ENCODE data around the gene KIF12.
"Not testable (repeated sequence)": the region's sequence is repeated elsewhere in the genome, so short reads cannot be mapped to it uniquely, and the experiment has no call there.

Gene KIF12

GRCh38 chr9:114098936-114099668 is at the start of gene KIF12:
TSS of gene KIF12 (minus strand) at chr9:114099292. CDS start at chr9:114099276, 16 bp downstream.
- no peak for DNase-seq

DNA sequence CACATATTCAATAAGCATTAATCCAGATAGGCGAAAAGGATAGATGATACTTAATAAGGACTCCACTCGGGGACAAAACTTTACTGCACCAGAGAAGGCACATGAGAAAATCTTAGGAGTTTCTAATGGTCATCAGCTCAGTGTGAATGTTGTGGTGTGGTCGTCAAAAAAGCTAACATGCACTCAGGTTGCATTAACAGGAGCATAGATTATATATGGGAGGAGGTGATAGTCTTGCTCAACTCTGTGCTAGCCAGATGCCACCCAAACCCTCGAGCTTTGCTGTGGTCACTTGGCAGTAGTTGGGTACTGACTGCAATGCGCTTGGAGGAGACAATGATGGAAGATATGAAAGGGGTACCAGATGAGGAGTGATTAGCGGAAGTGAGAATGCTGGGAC is 47.6 kb upstream of the KIF12 start:
- no peak for DNase-seq

GRCh38 chr9:114143234-114143633 is 44.1 kb upstream of the KIF12 start:
- no peak for DNase-seq

DNA sequence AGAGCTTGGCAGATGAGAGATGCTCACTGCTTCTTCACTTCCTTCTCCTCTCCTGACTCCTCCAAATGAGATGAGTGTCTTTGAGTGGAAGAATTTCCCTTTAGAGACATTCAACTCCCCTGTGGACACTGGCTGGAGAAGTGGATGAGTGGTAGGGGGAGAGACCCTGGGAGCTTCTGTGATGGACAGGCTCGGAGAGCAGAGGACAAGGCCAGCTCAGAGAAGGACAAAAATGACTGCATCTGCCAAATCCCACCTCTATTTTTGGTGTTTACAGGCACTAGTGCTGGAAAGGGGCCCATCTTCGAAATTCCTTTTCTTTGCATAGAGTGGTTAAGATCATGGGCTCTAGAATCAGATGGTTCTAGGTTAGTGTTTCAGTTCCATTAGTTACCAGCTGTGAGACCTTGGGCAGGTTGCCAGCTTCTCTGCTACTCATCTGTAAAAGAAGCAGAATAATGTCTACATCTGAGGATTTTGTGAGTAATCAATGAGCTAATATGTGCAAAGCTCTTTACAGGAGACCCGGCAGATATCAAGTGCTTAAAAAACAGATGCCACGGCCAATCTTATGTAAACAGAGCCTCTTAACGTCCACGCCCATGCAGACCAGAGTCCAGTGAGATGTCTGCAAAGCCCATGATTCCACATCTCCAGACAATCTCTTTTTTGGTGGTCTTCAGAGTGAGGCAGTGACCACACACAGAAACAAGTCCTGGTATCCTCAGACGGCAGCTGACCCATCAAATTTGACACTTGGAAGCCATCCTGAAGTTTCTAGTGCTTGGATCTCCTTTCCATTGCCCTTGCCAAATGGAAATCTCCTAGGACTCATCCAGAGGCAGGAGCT is 42.7 kb upstream of the KIF12 start:
- no peak for DNase-seq

GRCh38 chr9:114140850-114141249 is 41.8 kb upstream of the KIF12 start:
- no peak for DNase-seq

DNA sequence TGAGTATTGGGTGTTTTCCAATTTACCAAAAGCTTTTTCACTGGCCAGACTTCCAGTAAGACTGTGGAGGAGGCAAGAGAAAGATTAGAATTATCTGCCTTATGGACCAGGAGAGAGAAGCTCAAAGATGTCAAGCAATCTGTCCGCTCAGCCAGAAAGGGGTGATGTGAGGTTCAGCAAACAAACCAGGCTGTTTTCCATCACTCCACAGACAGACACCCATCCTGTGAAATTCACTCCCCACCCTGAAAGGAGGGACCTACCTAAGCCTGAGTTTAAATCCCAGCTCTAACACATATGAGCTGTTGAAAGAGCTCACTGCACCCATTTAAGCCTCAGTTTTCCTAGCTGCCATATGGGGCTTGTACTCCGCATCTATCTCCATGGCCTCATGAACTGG is 41.3 kb upstream of the KIF12 start:
- no peak for DNase-seq

- no peak for DNase-seq
Observed at GRCh38 chr9:114139071-114139470, 40.0 kb upstream of the KIF12 start.

- DNase-seq = no peak
Observed at GRCh38 chr9:114138552-114138971, 39.5 kb upstream of the KIF12 start.

DNA sequence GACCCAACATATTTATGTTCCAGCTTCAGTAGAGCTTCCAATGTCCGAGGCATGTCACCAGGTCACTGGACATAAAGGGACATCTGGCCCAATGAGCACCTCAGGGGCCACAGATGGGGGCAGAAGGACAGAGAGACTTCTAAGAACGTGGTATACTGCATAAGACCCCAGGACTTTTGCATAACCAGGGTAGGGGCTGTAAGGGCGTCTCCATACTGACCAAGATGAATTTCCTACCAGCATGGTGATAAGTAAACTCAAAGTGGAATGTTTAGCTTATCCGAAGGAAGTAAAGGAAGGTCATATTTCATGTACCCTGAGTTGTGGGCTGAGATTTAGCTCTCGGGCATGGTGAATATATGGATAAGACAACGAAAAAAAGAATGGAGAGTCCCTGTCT is 38.7 kb upstream of the KIF12 start:
- DNase-seq = no peak

DNA sequence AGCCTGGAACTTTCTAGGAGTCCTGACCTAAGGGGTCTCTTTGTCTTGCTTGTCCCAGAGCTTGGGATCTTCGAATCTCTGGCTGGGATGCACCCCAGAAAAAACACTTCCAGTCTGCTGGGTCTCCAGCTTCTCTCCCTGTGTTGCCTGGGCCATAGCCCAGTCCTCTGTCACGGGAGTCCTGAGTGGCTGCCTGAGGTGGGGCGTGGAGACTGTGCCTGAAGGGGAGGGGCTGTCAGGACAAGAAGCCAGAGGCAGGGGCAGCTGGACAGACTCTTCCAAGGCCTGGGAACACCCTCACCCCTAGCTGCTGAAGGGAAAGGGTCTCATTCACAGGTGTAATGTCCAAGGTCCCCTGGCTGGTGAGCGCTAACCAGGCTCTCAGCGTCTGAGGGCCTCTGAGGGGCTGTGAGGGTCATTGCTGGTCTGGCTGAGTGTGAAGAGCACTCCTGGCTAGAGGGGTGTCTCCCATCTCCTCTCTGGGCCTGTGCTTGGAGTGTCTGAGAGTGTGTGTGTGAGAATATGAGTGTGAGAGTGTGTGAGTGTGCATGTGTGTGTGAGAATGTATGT is 35.8 kb upstream of the KIF12 start:
- no peak for DNase-seq

DNA sequence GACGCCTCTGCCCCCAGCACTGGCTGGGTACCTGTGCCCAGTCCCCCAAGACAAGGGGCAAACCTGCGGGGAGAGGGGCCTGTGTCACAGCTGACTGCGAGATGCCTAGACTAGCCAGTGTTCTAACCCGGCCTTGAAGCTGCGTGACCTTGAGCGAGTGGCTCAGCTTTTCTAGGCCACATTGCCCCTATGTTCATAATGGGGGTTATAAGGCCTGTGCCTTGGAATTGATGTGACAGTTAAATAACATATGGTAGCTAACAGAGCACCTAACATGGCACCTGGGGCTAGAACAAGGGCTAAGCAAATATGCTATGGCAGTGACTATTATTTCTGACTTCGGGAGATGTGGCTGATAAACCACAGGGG is 33.4 kb upstream of the KIF12 start:
- no peak for DNase-seq

DNA sequence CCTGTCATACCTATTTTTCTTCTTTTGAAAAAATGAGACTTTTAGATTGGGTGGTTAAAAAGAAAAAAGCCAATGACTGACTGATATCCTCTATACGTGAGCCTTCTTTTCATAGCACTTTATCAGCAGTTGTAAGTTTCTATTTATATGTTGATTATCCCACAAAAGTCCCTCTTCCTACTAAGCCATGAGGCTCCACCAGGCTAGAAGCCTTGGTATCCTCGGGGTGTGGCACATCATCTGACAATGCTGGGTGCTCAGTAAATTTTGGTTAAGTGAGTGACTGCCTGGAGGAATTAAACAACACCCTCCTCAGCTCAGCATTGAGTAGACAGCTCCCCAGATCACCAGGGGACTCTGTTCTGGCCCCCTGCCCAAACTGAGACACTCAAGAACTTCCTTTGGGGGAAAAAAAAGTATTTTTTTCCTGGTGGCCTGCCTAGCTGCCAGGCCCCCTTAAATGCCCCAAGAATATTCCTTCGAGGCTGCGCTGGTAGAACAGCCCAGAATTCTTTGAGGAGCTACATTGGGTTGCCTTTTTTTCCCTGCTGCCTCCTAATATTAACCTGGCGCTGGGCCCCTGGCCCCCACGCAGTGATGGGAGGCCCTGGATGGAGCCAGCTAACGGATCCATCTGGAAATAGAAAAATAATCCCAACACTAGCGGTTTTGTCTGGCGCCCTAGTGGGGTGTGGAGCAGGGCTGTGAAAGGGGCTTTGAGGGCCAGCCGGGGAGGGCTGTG is 32.9 kb upstream of the KIF12 start:
- DNase-seq = no peak

GRCh38 chr9:114130624-114131277 is 31.7 kb upstream of the KIF12 start:
- DNase-seq = no peak

DNA sequence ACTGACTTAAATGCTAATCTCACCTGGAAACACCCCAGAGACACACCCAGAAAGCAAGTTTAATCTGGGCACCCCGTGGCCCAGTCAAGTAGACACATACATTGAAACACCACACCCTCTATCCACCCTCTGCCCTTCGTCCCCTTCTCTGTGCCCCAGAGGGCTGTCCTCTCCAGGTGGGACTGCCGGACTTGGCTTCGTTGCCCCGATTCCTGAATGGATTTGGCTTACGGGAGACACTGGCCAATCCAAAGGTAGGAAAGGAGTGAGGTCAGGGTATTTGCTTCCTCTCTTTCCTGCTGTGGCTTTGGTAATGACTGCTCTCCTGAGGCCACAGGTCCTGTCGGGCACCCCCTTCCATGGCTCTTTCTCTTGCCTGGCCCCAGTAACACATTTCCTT is 31.0 kb upstream of the KIF12 start:
- DNase-seq = no peak

GRCh38 chr9:114128759-114129158 is 29.7 kb upstream of the KIF12 start:
- not testable (repeated sequence) for DNase-seq

DNA sequence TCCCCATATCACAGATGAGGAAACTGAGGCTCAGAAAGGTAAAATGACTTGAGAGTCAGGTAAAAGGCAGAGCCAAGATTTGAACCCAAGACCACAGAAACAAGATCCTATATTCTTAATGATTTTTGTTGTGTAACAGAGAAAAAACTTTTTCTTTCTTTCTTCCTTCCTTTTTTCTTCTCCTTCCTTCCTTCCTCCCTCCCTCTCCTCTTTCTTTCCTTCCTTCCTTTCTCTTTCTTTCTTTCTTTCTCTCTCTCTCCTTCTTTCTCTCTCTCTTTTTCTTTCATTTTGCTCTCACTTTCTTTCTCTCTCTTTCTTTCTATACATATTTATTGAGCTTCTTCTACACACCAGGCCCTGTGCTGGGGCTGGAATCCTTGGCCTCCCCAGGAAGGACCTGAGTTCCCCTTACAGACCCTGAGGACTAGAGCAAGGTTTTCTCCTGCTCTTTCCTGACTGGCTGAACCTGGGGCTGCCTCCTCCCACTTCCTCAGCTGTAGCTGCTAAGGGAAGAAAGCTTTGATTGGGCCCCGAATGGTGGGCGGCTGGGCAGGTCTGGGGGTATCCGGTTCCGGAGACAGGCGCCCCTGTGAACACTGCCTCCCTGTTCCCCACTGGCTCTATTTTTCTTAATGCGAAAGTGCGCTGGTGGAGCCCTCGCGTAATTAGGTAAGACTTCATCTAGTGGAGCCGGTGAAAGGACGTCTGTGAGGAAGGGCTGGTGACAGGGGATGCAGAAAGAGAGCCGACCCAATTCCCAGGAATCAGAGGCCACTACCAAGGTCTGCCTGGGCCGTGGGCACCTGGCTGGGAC is 27.4 kb upstream of the KIF12 start:
- no peak for DNase-seq

- DNase-seq = no peak
Observed at GRCh38 chr9:114125476-114126013, 26.5 kb upstream of the KIF12 start.

DNA sequence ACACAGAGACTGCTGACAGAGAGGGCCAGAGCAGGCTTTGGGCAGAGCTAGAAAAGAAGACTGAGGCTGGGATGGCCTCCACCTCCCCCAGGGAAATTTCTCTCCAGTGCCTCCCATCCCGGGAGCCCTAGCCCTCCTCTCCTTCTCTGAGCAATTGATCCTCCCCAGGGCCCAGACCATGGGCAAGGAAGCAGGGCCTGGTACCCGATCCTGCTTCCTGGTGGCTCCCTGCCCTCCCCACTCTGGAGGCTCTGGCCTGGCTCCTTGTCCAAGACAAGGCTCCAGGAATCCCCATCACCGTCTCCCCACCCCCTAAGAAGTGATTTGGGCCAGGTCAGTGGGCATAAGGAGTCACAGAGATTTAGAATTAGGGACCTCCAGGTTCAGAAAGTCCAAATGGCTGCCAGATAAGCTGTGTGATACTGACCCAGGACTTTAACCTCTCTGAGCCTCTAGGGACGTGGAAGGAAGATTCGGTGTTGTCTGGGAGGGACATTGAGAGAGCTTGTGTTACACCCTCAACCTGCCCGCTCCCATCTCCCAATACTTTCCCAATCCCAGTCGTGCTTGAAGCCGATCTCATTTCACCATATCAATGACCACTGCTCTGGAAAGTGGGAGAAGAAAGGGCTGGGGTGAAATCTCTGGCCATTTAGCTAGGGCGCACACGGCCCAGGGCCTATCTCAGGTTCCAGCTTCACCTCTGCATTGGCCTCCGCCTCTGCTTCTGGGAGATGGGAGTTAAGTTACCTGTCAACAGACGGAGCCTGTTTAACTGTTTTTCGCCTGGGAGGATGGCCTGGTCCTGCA is 25.8 kb upstream of the KIF12 start:
- DNase-seq = no peak

- no peak for DNase-seq
Observed at GRCh38 chr9:114124138-114124537, 25.0 kb upstream of the KIF12 start.

All from CD4-positive, alpha-beta T cell treated with Interleukin-6 for 4 hours (primary cell).